ENCODE data around the gene SIGLEC7.

SIGLEC7 gene

DNA sequence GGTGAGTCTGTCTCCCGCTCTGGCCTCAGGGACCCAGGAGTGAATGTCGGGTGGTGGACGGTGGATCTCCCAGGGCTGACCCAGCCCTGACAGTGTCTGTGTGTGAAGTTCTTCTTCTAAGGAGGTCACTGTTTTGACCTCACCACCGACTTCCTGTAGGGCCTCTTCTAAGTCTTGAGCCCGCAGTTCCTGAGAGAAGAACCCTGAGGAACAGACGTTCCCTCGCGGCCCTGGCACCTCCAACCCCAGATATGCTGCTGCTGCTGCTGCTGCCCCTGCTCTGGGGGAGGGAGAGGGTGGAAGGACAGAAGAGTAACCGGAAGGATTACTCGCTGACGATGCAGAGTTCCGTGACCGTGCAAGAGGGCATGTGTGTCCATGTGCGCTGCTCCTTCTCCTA, at the start of gene SIGLEC7:
SIGLEC7 (plus strand) TSS at position 183 of the 400 bp plus-strand sequence; CDS start at position 252, 69 bp downstream.
- DNase-seq, result no peak

DNA sequence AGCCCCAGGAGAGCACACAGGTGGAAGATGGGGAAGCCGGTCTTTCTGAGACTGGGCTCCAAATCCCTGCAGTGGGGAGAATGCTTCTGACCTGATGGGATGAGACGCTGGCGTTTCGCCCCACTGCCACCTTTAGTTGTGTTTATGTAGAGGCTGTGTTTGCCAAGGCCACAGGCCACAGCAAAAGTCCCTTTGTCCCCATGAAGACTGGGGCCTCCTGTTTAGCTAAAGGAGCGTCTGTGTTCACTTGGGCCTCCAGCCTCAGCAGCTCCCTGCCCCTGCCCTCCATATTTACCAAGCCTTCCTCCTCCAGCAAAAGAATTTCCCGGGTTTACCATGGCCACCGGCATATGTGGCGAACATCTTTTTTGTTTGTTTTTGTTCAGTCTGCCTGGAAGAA, 49.0 kb upstream of the SIGLEC7 start:
- DNase-seq, result no peak

DNA sequence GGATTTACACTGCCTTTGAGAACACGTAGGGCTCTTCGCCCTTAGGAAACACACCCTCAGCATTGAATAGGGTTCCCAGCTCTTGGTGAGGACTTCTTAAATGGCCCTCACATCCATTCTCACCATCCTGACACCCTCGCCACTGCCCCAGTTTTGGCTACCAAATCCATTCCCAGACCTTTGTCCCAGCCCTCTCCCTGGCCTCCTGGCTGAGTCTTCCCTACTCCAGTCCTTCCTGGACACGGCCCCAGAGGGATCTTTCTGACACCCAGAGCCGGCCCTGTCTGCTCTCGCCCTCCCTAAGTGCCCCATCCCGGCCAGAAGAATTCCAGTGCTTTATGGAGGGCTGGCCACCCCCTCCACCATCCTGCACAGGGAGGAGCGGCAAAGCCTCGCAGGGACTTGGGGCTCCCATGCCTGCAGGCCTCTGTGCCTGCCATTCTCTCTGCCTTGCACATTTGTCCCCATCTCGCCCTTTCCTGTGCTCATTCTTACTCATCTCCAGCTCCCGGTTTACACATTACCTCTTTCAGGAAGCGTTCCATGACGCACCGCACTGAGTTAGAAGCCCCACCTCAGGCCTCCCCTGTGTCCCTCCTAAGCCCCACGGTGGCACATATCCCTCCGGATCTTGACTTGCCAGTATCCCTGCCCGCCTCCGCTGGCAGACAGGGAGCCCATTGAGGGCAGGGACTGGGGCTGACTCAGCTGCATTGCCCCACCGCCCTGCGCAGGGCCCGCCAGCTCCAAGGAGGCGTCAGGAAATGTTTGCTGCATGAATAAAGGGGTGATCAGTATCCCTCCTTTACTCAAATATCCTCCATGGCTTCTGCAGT, 48.4 kb upstream of the SIGLEC7 start:
- no peak for DNase-seq

DNA sequence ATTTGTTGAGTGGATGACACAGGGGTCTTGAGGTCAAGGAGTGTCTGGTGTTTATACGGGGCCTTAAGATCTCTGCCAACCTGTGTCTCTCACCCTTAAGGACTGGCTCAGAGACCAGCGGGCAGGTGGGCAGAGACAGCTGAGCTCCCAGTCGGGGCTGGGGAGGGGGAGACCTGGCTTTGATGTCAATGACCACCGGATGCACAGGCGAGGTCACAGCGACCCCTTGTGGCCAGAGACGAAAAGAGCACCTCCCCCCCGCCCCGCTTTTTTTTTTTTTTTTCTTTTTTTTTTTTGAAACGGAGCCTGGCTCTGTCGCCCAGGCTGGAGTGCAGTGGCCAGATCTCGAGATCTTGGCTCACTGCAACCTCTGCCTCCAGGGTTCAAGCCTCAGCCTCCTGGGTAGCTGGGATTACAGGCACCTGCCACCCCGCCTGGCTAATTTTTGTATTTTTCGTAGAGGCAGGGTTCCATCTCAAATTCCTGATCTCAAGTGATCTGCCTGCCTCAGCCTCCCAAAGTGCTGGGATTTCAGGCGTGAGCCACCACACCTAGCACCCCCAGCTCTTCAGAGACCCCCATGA, 47.3 kb upstream of the SIGLEC7 start:
- DNase-seq, result peak; percentile 29

DNA sequence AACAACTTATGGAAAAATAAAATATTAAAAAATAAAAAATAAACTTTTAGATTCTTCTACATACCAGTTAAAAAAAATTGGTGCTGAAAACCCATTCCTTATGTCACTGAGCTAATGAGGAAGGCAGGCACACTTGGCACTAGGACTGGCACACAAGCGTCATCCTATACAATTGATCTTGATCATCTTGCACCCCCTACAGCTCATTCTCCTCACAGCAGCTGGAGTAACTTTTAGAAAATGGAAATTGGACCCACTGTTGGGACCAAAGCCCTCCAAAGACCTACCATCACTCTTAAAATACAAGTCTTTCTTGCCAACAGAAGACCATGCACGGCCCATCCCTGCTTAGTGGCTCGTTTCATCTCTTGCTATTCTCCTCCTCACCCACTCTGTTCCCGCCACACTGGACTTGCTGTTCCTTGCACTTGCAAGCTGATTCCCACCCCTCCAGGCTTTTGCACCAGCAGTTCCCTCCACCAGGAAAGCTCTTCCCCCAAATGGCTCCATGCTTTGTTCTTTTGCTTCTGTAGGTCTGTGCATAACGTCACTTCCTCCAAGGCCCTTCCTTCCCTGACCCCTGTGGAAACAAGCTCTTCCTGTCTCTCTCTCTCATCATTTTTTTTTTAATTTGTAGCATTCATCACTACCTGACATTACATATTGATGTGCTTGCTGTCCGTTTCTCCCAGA, 45.5 kb upstream of the SIGLEC7 start:
- DNase-seq, result peak; percentile 26

DNA sequence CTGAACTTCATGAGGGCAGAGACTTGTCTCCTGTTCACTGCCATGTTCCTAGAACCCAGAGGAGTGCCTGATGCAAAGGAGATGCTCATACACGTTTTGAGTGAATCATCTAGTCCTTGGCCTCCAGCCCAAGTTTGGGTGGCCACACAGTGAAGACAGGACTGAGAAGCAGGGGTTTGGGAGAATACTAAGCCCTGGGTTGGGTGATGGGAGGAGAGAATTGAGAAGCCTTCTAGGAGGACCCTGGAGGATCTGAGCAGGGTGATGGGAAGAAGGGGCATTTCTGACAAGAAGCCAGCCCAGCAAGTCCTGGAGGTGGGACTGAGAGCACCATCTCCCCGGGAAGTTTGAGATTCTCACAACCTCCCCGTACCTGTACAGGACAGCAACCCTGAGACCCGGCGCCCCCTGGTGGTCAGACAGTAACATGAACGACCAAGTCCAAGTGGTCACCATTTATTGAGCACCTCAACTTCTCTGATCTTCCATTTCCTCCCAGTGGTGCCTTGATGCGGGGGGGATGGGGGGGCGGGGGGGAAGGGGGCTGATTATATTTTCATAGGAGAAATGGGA, 44.8 kb upstream of the SIGLEC7 start:
- peak; percentile 73 for DNase-seq

DNA sequence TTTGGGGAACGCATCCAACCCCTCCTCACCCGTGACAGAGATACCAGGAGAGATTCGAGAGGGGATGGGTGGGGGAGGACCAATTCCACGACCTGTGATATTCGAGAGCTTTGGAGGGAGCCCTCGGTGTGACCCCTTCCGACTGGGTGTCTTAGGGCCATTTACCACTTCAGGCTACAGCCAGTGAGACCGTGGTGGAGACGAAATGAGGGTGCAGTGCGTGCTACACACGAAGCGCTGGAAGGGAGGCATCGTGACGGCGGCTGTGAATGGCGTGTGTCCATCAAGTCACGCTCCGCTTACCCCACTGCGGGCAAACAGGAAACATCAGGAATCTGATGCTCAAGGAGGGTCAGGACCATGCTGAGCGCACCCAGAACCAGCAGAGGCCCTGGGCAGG, 44.3 kb upstream of the SIGLEC7 start:
- DNase-seq, result no peak

DNA sequence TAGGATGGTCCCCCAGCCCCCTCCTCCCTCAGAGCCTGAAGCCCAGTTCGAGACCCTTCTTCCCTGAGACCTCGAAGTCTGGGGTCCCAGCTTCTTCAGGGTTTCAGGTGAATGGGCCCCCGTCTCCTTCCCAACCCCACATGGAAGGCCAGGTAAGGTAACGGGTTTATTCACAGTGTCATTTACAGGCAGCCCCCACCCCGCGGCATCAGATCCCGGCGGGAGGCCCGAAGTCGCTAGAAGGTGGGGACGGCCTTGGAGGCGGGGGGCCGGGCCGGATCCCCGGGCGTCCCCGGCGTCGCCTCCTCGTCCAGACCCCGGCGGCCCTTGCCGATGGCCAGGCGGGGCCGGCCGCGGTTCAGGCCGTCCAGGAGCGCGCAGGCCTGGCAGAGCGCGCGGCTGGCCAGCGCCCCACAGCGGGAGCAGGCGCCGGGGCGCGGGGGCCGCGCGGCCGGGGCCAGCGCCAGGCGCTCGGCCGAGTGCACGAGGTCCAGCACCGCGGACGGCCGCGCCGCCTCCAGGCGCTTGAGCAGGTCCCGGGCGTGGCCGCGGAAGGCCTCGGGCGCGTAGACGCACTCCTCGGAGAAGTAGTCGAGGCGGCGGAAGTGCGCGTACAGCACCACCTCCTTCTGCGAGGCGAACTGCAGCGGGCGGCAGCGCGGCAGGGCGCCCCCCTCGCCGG, 43.6 kb upstream of the SIGLEC7 start:
- peak; percentile 27 for DNase-seq

DNA sequence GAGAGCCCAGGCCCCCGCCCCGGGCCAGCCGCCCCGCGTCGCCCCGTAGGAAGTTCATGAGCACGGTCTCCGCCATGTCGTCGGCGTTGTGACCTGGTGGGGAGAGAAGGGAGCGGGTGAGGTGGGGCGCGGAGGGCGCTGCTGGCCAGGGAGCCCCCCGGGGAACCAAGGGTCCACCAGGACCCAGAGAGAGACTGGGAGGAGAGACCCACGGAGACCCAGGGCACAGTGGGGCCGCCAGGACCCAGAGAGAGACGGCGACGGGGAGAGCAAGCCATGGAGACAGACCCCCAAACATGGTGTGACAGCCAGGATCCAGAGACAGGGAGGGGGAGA, 43.1 kb upstream of the SIGLEC7 start:
- DNase-seq, result no peak

DNA sequence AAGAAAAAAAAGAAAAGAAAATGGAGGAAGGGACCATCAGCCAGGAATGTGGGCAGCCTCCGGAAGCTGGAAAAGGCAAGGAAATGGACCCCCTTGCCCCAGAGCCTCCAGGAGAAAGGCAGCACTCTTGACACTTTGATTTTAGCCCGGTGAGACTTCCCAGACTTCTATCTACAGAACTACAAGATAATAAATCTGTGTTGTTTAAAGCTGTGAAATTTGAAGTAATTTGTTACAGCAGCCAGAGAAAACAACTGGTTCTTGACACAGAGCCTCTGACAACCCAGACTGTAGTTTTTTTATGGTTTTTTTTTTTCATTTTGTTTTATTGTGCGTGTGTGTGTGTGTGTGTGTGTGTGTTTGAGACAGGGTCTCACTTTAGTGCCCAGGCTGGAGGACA, 41.5 kb upstream of the SIGLEC7 start:
- no peak for DNase-seq

DNA sequence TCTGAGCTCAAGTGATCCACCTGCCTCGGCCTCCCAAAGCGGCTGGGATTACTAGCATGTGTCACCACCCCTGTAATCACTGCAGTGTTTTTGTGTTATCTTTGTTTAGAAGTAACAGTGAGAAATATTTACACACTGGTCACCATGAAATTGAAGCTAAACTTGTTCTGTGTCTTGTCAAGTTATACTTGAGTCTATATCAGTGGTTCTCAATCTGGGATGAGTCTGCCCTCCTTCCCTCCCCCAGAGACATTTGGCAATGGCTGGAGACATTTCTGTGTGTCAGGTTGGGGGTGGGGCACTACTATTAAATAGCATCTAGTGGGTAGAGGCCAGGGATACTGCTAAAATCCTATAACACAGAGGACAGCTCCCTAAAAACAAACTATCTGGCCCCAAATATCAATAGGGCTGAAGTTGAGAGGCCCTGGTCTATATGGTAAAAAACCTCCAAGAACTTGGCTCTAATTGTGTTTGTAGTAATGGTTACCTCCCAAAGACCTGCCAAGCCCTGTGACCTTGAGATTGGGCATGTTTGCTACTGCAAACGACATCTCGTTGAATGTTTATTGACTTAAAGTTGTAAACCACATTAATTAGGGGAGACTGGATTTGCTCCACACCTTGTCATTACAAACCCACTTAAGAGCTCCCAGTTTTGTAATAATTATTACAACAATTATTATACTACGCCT, 40.8 kb upstream of the SIGLEC7 start:
- no peak for DNase-seq

DNA sequence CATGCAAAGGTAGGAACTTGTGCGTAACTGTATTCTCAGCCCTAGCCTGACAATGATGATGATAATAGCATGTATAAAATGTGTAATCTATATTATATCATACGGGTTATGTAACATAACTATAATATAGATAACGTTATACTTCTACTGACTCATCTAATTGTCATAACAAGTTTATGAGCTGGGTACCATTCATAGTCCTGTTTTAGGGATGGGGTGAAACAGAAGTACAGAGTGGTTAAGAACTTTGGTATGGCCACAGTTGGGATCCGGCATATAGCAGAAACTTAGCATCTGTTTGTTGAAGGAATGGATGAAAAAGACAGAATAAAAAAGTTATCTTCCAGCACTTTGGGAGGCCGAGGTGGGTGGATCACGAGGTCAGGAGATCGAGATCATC, 39.1 kb upstream of the SIGLEC7 start:
- no peak for DNase-seq

DNA sequence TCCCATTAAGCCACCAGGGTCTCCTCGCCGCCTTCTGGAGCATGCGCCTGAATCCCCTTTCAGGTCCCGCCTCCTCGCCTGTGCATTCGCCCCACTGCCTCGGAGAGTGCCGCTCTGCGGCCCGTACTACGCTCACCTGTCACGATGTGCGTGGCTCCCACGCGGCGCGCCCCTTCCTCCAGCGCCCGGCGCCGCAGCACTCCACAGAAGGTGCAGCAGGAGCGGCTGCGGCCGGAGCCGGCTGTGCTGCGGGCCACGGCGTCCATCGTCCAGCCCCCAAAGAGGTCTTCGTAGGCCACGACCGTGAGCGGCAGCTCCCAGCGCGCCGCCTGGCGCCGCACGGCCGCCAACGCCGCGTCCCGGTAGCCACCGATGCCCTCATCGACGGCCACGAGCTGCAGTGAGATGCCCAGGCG, 38.2 kb upstream of the SIGLEC7 start:
- no peak for DNase-seq

DNA sequence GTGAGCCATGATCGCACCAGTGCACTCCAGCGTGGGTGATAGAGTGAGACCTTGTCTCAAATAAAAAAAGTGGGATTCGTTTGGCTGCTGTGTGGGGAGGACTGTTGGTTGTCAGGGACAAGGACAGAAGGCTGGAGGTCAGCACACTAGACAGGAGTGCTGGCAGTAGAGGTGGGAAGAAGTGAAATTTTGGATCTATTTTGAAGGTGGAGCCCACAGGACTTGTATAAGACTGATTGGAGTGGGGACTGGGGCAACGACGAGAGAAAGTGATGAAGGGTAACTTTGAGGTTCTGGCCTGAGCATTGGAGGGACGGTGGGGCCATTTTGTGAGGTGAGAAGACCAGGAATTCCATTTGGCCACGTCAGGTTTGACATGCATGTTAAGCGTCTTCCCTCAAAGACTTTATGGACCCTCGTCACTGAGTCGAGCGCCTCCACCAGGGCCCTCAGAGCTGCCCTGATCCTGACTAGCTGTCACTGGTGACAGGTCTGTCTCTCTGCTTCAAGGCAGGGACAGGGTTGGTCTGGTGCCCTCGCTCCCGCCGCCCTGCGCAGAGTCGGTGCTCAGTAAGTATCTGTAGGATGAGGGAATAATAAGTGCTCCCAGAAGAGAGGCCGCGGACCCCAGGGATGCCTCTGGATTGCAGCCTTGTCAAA, 34.6 kb upstream of the SIGLEC7 start:
- no peak for DNase-seq

DNA sequence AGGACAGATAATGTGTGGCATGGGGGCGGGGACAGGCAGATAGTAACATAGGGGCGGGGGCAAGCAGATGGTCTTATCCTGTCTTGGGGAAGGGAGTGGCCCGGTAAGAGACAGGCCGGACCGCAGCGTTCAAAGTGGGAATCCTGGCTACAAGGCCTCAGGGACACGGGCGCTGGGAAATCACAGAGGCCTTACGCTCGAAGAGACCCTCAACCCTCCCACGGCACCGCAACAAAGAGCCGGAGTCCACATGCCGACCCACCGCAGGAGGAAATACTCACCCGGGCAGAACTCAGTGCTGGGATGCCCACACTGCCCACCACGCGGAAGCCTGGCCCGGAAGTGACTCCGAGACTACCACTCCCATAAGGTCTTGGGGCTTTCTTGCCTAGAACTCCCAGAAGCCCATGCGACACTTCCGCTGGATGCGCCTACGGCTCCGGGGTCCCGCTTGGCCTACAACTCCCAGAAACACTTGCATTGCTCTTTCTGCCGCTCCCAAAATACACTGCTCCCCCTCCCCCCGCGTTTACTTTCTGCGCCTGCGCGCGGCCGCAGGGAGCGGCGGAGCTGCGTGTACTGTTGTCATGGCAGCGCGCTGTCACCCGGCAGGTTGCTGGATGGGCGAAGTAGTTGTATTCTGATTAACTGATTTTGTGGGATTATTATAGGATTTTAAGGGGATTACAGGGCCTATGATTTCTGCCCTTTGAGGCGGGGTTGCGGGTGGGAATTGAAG, 33.9 kb upstream of the SIGLEC7 start, which contains the start of gene CTU1:
CTU1 (minus strand) TSS at position 344 of the 739 bp plus-strand sequence. CDS start 3,840 bp downstream, outside the sequence.
- peak; percentile 100 for DNase-seq

DNA sequence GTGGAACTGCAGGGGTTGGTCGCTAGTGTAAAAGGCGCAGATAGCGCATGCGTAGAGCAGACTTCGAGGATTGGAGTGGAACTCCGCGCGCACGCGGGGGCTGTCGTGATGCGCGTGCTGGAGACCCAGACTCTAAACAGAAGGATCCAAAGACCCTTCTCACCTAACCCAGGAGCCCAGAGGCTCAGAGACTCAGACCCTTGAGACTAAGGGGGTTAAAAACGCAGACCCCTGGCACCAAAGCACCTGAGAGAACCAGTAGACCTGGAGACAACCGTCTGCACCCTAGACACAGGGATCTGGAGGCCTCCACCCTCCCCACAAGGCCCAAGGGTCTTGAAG, 33.3 kb upstream of the SIGLEC7 start:
- no peak for DNase-seq

DNA sequence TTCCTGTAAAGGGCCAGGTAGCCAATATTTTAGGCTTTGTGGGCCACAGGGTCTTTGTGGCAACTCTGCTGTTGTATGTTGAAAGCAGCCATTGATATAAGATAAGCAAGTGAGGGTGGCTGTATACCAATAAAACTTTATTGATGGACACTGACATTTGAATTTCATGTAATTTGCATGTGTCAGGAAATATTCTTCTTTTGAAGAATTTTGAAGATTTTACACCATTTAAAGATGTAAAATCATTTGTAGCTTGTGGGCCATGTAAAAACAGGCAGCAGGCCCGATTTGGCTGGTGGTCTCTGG, 31.5 kb upstream of the SIGLEC7 start:
- DNase-seq, result no peak

DNA sequence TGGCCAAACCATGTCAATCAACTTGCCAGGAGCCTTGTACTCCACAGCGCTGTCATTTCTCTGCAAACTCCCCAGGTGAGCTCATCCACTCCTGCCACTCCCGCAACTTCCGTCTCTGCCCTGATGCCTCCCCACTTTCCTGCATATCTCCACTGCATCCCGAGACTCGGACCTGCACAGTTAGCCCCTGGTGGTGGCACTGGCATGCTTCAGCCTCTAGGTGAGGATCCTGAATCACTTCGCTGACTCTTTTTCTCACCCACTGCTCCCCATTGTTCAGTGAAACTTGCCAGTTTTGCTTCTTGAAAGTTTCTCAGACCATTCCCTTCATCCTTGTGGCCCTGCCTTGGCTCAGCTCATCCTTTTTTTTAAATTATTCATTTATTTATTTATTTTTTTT, 30.5 kb upstream of the SIGLEC7 start:
- DNase-seq, result no peak

DNA sequence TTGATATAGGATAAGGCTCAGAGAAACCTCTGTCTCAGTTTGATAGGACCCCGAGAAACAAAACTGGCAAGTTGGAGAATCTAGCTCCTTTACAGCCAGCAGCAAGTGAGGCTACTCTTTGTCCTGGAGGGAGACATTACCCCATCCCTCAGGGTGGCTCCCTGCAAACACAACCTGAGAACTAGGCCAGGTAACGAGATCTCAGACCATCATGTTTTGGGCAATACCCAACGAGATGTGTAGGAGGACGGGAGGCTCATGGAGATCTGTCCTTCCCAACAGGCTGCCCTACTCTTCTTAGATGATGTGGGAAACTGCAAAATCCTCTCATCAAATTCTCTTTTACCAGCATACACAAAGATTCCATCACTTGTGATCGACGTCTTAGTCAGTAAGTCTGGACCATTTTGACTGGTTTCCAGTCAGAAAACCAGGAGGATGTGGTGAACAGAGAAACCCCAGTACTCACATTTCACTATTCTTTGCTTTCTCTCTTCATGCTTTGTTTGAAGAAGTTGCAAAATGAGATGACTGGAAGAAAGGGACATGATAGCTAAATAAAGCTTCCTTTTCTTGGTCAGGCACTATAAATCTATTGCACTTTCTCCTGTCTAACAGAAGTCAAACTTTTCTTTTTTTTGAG, 27.9 kb upstream of the SIGLEC7 start:
- DNase-seq, result peak; percentile 87

DNA sequence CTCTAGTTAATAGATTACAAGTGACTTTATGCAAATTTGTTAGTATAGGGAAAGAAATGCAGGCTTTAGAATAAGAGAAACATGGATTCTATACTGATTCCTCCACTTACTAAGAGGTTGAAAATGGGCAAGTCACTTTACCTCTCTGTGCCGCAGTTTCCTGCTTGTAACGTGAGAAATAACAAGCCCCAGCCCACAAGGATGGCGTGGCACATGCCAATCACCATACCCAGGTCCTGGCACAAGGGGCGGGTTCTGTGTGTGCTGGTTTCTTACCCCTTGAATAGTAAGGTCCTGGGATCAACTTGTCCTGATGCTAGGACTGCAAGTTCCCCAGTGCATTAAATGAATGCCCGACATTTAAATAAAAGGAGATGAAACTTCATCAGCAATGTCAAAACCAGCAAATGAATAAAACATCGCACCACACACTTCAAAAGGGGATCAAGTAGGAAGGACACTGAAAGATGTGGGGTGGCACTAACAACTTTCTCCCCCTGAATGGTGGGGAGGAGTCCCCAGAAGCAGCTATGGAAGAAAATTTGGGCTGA, 25.3 kb upstream of the SIGLEC7 start:
- DNase-seq, result peak; percentile 60

DNA sequence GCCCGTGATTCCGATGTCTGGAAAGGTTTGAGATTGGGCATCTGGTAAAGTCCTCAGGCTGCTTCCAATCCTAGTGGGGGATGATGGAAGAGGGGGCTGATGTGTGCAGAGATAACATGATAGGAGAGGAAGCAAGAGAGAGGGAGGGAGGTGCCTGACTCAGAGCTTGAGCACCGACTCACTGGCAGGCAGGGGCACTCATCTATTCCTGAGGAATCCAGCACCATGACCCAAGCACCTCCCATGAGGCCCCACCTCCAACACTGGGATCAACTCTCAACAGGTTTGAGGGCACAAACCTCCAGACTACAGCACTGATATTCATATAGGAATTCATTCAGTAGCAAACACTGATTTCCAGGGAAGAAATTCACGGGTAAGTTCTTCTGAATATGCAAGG, 23.0 kb upstream of the SIGLEC7 start:
- no peak for DNase-seq
